Urinary bladder (tissue), 4 donors: ENCODE measurements around the gene C21orf58. TPM values are rescaled to one million over a fixed set of nuclear protein-coding genes. Genes with fewer than 3 reads are reported as not detected.

Experiments
- DNase-seq: peaks from one replicate; pipeline ENCODE4 v3.0.0-alpha.2; 2015; ENCODE audit errors: extremely low spot score
- H3K27ac ChIP-seq: one replicate; pipeline ENCODE4 v1.5.1; 2013; ENCODE audit warnings: low read depth, mild to moderate bottlenecking, moderate library complexity
- H3K36me3 ChIP-seq: one replicate; pipeline ENCODE4 v1.6.1; 2013; ENCODE audit warnings: mild to moderate bottlenecking, moderate library complexity; ENCODE audit not compliant: insufficient read depth
- H3K4me1 ChIP-seq: one replicate; pipeline ENCODE4 v1.6.1; 2013; ENCODE audit warnings: mild to moderate bottlenecking, moderate library complexity; ENCODE audit not compliant: insufficient read depth
- H3K4me3 ChIP-seq: one replicate; pipeline ENCODE4 v1.5.1; 2013; ENCODE audit warnings: low read depth, low read length
- WGBS: extraction: QIAGEN DNeasy Blood & Tissue Kit; methylation state at CpG from one replicate; pipeline ENCODE4 v1.1.7; 2013; 5-methylcytosine and 5-hydroxymethylcytosine counted together
- polyA plus RNA-seq: library from polyadenylated mRNA; stranded (reverse); fragments of 200-250 nt; gene quantifications from one replicate; pipeline ENCODE4 v1.2.3, GENCODE V29; 2013
- total RNA-seq: library from RNA; depleted of rRNA; stranded (reverse); fragments of >200 nt; gene quantifications from one replicate; pipeline ENCODE4 v1.2.3, GENCODE V29; 2014
- donor health status: healthy with polysubstance abuse.
- donor health status: healthy.

The C21orf58 gene
- total and polyA plus RNA-seq, 2 donors: 1.5 to 5.2 TPM

GRCh38 chr21:46357684-46358425 lies 34.2 kb upstream of the C21orf58 start:
- Histone ChIP-seq H3K27ac (no peak overlapping the region), H3K4me3 (no peak overlapping the region), H3K4me1 (no peaks in the 10 kb centered on the region), H3K36me3 (peaks cover 1% of the 10 kb centered on the region)
- no peak for DNase-seq
- 93% methylated on average over 19 of the region's 19 CpGs for WGBS

DNA sequence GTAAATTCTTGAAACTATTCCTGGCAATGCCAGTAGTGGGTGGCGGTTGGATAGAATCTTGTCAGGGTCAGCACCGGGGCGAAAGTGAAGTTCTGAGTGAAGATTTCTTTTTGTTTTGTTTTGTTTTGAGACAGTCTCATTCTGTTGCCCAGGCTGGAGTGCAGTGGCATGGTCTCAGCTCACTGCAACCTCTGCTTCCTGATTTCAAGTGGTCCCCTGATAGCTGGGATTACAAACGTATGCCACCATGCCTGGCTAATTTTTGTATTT lies 33.6 kb upstream of the C21orf58 start:
- no peak overlapping the region for H3K4me3 ChIP-seq
- no peak overlapping the region for H3K27ac ChIP-seq
- no peaks in the 10 kb centered on the region for H3K36me3 ChIP-seq
- 89% methylated on average over 4 of the region's 4 CpGs for WGBS
- DNase-seq: no peak
- no peaks in the 10 kb centered on the region for H3K4me1 ChIP-seq

DNA sequence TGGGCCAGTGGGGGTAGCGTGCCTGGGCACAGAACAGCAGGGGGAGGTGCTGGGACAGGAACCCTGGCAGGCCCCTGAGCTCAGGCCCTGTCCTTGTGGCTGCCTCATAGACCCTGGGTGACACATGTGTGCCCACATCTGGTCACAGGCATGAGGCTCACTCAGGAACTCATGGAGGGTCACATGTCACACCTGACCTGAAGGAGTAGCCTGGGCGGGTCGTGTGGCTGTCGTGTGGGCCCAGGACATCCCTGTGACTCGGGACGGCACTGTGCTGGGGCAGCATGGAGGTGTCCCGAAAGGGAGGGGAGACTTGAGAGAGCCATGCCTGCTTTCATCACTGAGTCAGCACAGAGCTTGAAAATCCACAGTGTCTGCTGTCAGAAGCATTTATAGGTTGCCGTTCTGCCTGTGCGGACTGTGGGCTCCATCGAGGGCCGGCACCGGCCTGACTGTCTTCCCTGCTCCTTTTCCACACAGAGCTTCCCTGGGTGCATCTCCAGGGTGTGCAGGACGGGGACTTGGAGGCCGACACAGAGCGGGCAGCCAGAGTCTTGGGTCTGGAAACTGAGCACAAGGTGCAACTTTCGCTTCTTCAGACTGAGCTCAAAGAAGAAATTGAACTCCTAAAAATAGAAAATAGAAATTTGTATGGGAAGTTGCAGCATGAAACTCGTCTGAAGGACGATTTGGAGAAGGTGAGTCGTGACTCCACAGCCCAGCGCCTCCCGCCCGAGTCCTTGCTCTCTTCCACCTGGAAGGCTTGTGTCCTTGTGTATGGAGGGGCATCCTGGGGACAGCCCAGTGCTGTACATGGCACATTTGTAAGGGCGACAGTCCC lies 33.0 kb upstream of the C21orf58 start:
- Histone ChIP-seq H3K27ac (no peak overlapping the region), H3K36me3 (no peaks in the 10 kb centered on the region), H3K4me1 (no peaks in the 10 kb centered on the region), H3K4me3 (no peak overlapping the region)
- DNase-seq: no peak
- WGBS: 88% methylated on average over 23 of the region's 23 CpGs

DNA sequence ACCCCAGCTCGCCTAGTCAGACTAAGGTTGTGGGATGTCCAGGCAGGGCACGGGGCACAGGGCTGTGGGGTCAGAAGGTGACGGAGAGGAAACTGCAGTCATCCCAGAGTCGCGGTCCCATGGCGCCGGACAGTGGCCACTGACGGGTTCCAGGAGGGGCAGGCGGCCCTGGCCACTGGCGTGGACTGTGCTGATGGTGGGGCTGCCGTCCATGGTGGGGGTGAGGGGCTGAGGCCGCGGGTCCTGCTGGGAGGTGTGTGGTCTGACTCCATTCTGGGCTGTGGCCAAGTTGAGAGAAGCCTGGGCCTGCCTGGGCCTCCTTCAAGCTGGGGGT lies 32.3 kb upstream of the C21orf58 start:
- Histone ChIP-seq H3K27ac (no peak overlapping the region), H3K4me1 (no peaks in the 10 kb centered on the region), H3K36me3 (no peaks in the 10 kb centered on the region), H3K4me3 (no peak overlapping the region)
- DNase-seq: no peak
- 94% methylated on average over 13 of the region's 13 CpGs for WGBS

- Histone ChIP-seq H3K4me1 (no peaks in the 10 kb centered on the region), H3K27ac (no peak overlapping the region), H3K4me3 (no peak overlapping the region), H3K36me3 (peaks cover 2% of the 10 kb centered on the region)
- DNase-seq: no peak
- WGBS: 96% methylated on average over 33 of the region's 33 CpGs
These were observed 31.7 kb upstream of the C21orf58 start for GRCh38 chr21:46355161-46356004.

DNA sequence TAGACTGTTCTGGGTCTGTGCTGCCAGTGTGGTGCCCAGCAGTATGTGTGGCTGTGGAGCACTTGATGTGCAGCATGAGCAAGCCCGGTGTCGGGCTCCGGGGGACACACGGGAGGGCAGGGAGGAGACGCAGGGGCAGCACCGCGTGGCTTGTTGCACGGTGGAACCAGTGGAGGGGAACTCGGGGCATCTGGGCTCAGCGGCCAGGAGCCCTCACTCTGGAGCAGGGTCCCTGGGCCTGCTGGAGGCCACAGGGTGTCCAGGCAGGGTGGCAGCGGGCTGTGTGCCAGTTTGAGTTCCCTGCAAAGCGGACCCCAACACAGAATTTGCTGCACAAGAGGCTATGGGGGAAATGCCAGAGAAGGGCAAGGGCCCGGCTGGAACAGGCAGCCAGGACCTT lies 30.8 kb upstream of the C21orf58 start:
- 95% methylated on average over 13 of the region's 13 CpGs for WGBS
- DNase-seq: no peak
- Histone ChIP-seq H3K36me3 (peaks cover 2% of the 10 kb centered on the region), H3K4me1 (no peaks in the 10 kb centered on the region), H3K27ac (no peak overlapping the region), H3K4me3 (no peak overlapping the region)

- H3K4me1 ChIP-seq: no peaks in the 10 kb centered on the region
- DNase-seq: no peak
- 95% methylated on average over 16 of the region's 16 CpGs for WGBS
- H3K27ac ChIP-seq: no peak overlapping the region
- no peak overlapping the region for H3K4me3 ChIP-seq
- peaks cover 4% of the 10 kb centered on the region for H3K36me3 ChIP-seq
These were observed 30.4 kb upstream of the C21orf58 start for GRCh38 chr21:46354046-46354445.

DNA sequence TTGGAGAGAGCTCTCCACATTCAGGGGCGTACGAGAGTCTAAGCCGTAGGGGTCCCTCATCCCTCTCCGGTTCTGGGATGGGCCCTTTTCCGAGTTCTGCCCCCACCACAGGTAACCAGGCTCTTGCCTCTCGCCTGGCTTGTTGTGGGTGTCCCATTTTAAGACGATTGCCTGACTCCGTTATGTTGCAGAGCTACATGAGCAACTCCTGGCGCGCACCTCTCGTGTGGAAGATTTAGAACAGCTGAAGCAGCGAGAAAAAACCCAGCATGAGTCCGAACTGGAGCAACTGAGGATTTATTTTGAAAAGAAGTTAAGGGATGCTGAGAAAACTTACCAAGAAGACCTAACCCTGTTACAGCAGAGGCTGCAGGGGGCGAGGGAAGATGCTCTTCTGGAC lies 29.2 kb upstream of the C21orf58 start:
- Histone ChIP-seq H3K4me3 (no peak overlapping the region), H3K36me3 (peaks cover 4% of the 10 kb centered on the region), H3K27ac (no peak overlapping the region), H3K4me1 (no peaks in the 10 kb centered on the region)
- DNase-seq: no peak
- WGBS: 90% methylated on average over 14 of the region's 14 CpGs

- H3K36me3 ChIP-seq: peaks cover 4% of the 10 kb centered on the region
- H3K27ac ChIP-seq: no peak overlapping the region
- WGBS: 91% methylated on average over 11 of the region's 11 CpGs
- no peaks in the 10 kb centered on the region for H3K4me1 ChIP-seq
- no peak for DNase-seq
- no peak overlapping the region for H3K4me3 ChIP-seq
These were observed 28.5 kb upstream of the C21orf58 start for GRCh38 chr21:46352164-46352515.

- Histone ChIP-seq H3K4me3 (no peak overlapping the region), H3K4me1 (no peaks in the 10 kb centered on the region), H3K36me3 (peaks cover 4% of the 10 kb centered on the region), H3K27ac (no peak overlapping the region)
- peak; percentile 33 for DNase-seq
- WGBS: 95% methylated on average over 11 of the region's 11 CpGs
These were observed 27.9 kb upstream of the C21orf58 start for GRCh38 chr21:46351476-46352163.

- Histone ChIP-seq H3K36me3 (peaks cover 4% of the 10 kb centered on the region), H3K4me3 (no peak overlapping the region), H3K27ac (no peak overlapping the region), H3K4me1 (no peaks in the 10 kb centered on the region)
- no peak for DNase-seq
- WGBS: 96% methylated on average over 13 of the region's 13 CpGs
These were observed 27.3 kb upstream of the C21orf58 start for GRCh38 chr21:46350981-46351380.

DNA sequence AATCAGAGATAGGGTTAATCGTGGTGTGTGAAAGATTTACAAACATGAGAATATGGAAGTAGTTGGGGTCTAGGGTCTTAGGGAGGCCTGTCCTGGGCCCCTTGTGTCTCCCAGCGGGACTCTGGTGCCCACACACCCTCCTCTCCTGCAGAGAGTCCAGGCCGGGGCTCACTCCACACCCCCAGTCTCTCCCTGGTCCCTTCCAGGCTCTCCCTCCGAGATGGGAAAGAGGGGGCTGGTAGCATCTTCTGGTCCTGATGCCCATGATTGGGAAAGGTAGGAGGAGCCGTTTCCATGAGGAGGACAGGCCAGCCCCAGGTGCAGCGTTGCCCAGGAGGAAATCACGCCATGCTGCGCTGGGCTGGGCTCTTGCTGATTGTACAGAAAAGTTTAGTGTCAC lies 26.9 kb upstream of the C21orf58 start:
- DNase-seq: no peak
- 93% methylated on average over 8 of the region's 8 CpGs for WGBS
- peaks cover 4% of the 10 kb centered on the region for H3K36me3 ChIP-seq
- H3K4me1 ChIP-seq: no peaks in the 10 kb centered on the region
- no peak overlapping the region for H3K4me3 ChIP-seq
- H3K27ac ChIP-seq: no peak overlapping the region

DNA sequence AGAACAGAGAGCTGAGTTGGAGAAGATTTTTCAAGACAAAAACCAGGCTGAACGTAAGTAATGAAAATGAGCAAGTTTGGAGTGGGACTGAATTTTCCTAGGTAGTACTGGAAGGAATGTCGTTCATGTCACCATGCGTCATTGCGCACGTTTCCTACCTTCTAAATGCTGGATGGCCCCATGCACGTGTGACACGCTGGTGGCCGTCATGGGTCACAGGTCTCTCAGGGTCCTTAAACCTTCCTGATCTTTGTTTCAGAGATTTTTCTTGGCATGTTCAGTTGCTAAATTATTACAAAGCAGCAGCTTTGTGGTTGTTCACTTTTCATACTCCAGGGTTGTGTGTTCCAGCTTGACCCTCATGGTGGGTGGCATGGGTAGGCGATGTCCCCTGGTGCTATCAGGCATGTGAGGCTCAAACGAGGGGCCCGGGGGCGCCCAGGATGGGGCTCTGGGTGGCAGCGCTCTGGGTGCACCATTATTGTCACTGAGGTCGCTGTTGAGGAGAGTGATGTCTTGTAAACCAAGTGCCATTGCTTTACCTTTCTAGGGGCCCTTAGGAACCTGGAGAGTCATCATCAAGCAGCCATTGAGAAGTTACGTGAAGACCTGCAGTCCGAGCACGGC lies 25.6 kb upstream of the C21orf58 start:
- 96% methylated on average over 17 of the region's 17 CpGs for WGBS
- no peak overlapping the region for H3K4me3 ChIP-seq
- no peak for DNase-seq
- no peak overlapping the region for H3K27ac ChIP-seq
- H3K4me1 ChIP-seq: no peaks in the 10 kb centered on the region
- H3K36me3 ChIP-seq: peaks cover 4% of the 10 kb centered on the region
